Retina (tissue), 1 donor: ENCODE data around the gene SORL1.

Experiments
- DNase-seq: peaks from one replicate; pipeline ENCODE4 v3.0.0-alpha.2; 2016

The SORL1 gene

GRCh38 chr11:121456151-121456550 lies 4.0 kb downstream of the SORL1 start:
- no peak for DNase-seq

- DNase-seq: no peak
These were observed 4.8 kb downstream of the SORL1 start for GRCh38 chr11:121456816-121457431.

DNA sequence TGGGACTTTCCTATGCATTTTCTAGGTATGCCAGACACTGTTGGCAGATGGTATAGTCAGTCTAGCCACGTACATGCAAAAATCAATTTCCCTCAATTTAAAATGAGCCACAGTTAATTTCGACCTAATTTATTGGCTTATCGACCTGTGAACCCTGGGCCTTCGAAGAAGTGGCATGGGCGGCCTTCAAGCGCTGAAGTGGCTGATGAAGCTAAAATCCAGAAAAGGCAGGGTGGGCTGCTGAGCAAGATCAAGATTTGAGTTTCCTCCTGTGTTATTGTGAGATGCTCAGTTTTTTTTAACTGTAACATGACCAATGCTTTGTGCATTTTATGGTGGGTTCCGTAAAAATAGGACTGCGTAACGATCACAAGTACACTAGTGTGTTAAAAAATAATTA lies 6.4 kb downstream of the SORL1 start:
- no peak for DNase-seq

DNA sequence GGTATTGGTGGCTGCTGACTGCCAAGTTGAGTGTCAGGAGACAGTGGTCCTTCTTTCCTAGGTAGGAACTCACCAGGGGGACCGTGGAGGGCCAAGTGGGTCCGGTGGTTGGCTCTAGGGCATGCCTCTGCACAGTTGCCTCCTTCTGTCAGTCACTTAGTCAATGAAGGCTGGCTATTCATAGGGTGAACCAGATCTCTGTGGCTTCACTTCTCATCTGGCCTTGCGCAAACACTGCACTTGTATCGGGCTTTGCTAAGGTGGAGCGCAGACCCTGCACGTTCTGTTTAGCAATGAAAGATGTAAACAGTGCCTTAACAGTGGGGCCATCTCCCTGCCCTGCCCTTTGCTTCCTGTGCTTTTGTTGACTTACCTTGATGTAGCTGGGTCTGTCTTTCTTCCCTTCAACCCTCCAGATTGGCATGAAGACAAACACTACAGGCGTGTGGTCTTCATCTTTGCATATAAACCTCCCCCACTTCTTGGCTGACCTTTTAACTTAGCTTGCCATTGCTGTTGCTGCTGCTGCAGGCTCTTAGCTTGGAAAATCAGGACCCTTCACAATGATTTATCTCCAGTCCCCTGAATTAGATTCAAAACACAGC lies 7.4 kb downstream of the SORL1 start:
- DNase-seq: no peak

- DNase-seq: no peak
These were observed 8.9 kb downstream of the SORL1 start for GRCh38 chr11:121460941-121461514.

GRCh38 chr11:121461843-121462242 lies 9.7 kb downstream of the SORL1 start:
- no peak for DNase-seq

DNA sequence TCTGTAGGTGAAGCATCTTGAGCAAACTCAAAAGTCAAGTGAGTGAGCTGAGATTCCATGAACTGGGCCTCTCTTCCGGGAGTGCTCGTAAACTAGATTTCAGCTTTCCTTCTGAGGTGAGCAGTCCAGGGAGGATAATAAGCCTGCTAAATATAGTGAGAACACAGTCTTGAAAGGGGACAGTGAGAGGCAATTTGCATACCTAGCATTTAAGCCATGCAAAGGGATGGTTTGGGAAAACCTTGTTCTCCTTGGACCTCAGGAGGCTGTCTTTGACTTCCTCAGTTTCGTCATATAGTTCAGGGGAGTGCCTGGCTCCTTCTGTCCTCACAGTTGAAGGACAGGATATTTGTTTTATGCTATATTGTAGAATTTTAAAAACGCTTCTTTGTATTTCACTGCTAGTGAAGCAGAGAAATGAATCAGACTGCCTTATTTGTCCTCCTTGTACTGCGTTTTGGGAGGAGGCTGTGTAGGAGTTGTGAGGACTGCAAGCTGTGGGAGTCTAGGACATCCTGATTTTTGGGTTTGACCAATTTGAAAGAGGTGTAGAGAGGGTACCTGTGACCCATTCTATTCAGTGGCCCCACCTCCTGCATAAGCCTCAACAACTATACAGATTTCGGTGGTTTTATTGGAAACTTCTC lies 11.7 kb downstream of the SORL1 start:
- no peak for DNase-seq

DNA sequence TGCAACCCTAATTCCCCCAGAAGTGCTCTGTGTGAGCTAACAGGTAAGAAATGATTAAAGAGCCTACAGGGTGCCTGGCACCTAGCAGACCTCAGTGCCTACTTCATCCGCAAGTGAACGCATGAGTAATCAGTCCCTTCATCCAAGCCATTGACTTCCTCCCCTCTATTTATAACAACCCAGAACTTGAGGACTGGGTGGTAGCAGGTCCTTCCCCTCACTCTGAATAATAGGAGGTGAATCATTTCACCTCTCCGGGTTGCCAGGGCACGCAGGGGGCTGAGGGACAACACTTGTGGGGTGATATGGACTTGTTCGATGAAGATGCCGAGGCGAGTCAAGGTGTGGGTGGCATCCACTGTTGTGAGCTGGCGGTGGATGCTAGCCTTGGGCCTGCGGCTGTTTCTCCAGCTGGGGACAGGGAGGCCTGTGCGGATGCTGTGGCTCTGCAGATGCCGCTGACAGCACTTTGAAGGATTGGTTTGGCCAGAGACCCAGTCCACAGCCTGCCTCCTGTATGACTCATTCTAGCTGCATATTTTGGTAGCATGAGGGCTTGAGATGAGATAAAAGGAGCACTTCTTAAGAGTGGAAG lies 12.3 kb downstream of the SORL1 start:
- no peak for DNase-seq

GRCh38 chr11:121465709-121466062 lies 13.6 kb downstream of the SORL1 start:
- no peak for DNase-seq

GRCh38 chr11:121466063-121466794 lies 14.1 kb downstream of the SORL1 start:
- peak; percentile 60 for DNase-seq

DNA sequence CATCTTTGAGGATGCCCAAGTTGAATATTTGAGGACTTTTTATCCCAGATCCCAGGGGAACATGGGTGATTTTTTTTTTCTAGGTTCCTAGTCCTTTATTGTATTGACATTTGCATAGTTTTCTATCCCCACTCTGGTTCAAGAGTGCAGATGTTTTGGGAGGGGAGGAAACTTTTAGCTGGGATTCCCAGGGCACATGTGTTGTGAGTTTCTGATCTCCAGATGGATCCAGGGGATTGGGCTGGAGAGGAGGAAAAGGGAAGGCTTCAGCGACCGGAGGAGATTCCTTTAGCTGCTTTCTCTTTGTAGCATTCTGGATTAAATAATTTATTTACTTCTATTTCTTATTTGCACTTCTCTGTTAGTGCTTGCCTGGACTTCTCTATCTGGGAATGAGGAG lies 15.4 kb downstream of the SORL1 start:
- no peak for DNase-seq

GRCh38 chr11:121467965-121468364 lies 15.9 kb downstream of the SORL1 start:
- DNase-seq: no peak

DNA sequence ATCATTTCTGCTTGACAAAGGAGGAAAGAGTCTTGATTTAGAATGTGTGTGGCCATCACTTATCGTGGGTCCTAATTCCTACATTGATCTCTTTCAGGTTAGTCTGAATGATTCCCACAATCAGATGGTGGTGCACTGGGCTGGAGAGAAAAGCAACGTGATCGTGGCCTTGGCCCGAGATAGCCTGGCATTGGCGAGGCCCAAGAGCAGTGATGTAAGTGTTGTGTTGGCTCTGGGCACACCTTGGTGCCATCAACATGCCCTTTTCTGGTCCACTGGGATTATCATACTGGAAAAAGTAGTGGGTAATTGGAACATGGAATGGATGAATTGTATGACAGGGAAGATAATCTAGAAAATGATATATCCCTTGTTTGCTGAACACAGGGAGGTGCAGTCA lies 17.8 kb downstream of the SORL1 start:
- no peak for DNase-seq

GRCh38 chr11:121471167-121471566 lies 19.1 kb downstream of the SORL1 start:
- no peak for DNase-seq

GRCh38 chr11:121472312-121472711 lies 20.2 kb downstream of the SORL1 start:
- no peak for DNase-seq

- DNase-seq: no peak
These were observed 21.1 kb downstream of the SORL1 start for GRCh38 chr11:121473064-121473777.

- no peak for DNase-seq
These were observed 22.6 kb downstream of the SORL1 start for GRCh38 chr11:121474680-121475079.

DNA sequence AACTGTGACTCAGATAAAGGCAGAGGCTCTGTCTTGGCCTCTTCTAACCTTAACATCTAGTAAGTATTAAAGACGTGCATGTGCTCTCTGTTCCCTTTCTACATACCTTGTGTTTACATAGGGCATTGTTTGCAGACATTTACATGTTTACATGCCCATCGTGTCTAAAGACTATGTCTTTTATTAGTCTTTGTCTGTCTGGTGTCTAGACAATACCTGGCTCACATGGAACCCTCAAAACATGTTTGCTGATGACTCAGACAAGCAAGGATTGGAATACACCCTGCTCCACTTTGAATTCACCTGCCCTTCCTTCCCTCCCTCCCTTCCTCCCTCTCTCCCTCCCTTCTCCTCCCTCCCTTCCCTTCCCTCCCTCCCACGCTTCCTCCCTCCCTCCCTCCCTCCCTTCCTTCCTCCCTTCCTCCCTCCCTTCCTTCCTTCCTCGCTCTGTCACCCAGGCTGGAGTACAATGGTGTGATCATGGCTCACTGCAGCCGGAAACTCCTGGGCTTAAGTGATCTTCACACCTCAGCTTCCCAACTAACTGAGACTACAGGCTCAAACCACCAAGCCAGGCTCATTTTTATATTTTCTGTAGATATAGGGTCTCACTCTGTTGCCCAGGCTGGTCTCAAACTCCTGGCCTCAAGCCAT lies 24.4 kb downstream of the SORL1 start:
- DNase-seq: no peak

- DNase-seq: no peak
These were observed 26.2 kb downstream of the SORL1 start for GRCh38 chr11:121478226-121478894.

DNA sequence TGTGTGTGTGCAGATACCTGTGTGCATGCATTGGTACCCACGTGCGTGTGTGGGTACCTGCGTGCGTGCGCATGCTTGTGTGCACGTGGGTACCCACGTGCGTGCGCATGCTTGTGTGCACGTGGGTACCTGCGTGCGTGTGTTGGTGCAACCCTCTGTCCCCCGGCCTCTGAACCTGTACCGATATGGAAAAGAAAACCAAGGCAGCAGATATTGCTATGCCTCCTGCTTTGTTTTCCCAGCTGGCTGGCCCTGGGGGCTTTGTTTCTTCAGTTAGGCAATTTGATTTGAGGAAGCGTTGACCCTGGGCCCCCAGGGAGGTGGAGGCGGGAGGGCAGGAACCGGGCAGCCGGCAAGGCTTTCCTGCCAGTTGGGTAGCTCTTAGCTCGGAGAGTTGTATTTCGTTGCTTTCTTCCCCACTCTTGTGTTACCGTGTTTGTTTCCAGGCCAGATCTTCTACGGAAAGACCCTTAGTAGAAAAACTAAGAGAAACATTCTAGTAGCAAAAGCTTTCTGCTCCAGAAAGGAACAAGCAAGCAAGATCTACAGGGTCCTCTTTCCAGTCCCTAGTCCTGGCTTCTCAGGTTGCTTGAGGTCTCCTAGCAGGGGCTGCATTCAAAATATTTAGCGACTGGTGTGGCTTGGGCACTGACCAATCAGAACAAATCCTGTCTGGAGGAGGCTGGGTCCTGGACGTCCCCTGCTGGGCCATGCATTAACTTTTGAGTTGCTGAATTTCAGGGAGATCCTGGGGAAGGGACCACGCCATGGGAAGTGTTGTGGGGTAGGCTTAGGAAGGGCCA lies 27.0 kb downstream of the SORL1 start:
- DNase-seq: peak; percentile 45
